Stromal cell of bone marrow (primary cell): ENCODE data around the gene ATP11A.
A peak's percentile ranks its signal among the peaks of the same experiment; 100 is the strongest.

ENCODE experiments used
- DNase-seq: peaks from one replicate; pipeline ENCODE4 v3.0.0-alpha.2; 2012; ENCODE audit warnings: low read depth

The ATP11A gene

DNA sequence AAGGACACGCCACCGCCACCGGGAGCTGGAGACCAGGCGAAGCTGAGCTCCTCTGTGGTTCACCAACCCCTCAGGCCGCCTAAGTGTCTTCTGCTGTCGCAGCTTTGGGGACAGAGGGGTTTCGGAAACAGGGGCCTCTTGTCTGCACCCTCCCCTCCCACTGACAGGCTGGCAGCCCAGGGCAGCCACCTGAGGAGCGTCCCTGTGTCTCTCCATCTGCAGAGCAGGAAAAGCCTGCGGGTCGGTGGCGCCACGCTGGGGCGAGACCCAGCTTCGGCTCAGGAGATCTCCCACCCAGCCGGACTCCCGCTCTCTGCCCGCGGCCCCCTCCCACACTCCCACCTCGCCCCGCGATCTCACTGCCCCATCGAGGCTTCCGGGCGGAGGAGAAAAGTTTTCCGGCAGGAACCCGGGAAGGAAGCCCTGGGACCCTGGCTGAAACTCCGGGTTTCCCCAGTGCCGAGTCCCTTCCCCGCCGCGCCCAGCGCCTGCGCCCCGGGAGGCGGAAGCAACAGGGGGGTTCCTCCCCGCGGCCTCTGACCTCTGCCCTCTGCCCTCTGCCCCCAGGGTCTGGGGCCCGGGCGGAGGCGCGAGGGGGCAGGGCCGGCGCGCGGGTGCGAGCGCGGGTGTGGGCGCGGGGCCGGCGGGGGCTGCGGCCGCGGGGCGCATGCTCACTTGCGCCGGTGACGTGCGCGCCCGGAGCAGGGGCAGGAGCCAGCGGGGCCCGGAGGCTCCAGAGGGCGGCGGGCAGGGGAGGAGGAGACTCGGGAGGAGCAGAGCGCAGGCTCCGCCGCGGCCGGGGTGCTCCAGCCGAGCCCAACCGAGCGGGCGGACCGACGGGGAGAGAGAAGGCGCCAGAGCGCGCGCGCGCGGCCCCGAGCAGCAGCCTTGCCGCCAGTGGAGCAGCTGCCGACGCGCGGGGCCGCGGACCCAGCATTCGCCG is at the start of gene ATP11A:
TSS of gene ATP11A (plus strand) at position 736 of the 943 bp plus-strand sequence. CDS start 379 bp downstream, outside the sequence.
- DNase-seq: peak; percentile 86

DNA sequence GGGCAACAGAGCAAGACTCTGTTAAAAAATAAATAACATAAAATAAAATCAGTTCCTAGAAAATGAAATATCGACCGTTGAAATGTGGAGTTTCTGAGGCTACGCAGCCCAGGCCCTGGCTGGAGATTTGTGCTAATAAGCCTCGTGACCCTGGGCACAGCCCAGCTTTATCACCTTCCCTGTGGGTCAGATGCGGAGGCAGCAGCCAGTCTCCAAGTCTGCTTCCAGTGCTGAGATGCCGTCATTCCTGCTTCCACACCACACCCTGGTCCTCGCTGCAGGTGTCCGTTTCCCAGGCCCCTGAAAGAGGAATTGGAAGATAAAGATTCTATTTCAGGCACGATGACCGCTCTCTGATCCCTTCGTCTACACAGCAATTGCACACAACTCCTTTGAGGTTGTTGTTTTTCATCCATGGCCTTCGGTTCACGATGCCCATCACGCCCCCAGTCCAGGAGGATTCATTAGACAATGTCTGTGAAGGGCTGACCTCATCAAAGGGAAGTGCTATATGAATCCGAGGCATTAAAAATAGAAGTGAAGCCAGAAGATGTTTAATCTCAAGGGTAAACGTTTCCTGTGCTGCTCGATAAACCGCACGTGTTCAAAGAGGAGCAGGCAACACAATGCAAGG is 48.3 kb upstream of the ATP11A start:
- DNase-seq: no peak

DNA sequence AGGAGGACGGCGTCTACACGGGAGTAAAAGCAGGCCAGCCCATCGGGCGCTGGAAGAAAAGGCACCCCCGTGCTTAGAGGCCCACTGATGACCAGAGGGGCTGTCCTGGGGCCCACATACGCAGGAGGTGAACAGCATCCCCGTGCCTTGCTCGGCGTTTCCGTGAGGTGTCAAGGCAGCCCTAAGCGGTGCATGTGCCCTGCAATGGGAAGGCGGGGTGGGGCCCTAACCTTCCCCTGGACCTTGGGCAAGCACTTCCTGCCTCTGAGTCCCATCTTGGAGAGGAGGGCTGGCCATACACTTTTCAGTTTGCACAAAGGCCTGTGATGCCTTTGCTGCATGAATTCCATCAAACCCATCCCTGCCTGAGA is 47.8 kb upstream of the ATP11A start:
- no peak for DNase-seq

DNA sequence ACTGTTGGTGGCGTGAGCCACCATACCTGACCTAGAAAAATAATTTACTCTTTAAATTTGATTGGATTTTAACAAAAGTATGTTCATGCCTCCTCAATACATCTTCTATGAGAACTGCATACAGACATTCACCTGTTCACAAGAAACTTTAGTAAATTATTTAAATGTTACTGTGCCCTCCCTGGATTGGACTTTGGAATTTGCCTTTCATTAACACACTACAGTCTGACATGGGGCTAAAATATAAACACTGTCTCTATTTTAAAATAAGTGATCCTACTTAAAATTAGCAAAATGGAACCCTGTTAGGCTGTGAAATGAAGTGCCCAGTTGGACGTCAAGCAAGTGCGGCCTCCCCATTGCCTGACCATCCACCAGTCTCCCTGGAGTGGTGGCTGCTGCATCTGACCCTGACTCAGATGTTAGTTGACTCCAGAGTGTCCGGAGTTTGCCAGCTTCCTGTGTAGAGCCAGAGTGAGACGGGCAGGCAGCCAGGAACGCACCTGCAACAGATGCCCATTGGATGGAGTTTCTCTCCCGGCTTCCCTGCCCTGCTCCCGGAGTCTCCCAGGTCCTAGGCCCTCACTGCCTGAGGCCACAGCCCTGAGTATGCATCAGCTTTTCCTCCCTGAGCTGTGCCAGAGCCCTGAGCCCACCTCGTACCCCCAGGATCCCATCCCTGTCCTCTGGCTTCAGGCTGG is 45.9 kb upstream of the ATP11A start:
- no peak for DNase-seq

DNA sequence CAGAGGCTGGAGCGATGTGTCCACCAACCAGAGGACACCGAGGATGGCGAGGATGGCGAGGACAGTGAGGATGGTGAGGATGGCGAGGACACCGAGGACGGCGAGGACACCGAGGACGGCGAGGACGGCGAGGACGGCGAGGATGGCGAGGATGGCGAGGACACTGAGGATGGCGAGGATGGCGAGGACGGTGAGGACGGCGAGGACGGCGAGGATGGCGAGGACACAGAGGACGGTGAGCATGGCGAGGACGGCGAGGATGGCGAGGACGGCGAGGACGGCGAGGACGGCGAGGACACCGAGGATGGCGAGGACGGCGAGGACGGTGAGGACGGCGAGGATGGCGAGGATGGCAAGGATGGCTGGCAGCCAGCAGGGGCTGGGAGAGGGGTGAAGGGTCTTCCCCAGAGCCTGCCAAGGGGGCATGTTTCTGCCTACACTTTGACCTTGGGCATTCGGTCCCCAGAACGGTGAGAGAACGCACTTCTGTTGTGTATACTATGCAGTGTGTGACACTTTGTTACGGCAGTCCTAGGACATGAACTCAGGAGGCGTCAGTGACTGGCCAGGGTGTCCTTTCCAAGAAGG is 44.4 kb upstream of the ATP11A start:
- DNase-seq: no peak

DNA sequence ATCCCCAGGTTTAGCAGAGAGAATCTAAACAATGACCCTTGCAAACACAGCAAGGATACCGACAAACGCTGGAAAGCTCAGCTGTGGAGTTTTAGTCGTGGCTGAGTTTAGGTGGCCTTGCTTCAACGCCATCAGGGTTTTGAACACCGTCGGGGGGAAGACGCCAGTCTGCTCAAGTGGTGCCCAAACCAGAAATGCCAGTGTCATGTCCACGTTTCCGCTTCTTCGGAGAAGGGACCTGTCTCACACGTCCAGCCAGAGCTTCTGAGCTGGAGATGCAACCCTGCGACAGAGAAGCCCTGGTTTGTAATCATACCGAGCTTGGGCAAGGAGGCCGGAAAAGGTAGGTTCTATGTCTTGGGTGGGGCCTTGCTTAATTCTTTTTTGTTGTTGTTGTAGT is 42.6 kb upstream of the ATP11A start:
- no peak for DNase-seq

DNA sequence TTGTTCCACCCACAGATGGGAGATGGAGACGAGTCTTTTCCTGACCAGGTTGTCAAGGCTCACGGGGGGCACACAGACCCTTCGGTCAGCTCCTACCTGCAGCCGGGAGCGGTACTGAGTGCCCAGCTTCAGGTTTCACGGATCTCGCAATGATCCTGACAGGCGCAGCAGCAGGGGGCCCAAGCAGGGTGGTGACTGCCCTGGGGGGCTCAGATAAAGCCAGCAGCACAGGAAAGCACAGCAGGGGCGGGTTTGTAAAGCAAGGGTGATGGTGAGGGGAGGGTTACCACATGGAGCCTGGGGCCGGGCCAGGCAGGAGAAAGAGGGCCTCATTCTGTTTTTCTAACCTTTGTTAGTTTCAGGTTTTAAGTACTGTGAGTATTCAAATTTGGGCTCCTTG is 41.7 kb upstream of the ATP11A start:
- no peak for DNase-seq

DNA sequence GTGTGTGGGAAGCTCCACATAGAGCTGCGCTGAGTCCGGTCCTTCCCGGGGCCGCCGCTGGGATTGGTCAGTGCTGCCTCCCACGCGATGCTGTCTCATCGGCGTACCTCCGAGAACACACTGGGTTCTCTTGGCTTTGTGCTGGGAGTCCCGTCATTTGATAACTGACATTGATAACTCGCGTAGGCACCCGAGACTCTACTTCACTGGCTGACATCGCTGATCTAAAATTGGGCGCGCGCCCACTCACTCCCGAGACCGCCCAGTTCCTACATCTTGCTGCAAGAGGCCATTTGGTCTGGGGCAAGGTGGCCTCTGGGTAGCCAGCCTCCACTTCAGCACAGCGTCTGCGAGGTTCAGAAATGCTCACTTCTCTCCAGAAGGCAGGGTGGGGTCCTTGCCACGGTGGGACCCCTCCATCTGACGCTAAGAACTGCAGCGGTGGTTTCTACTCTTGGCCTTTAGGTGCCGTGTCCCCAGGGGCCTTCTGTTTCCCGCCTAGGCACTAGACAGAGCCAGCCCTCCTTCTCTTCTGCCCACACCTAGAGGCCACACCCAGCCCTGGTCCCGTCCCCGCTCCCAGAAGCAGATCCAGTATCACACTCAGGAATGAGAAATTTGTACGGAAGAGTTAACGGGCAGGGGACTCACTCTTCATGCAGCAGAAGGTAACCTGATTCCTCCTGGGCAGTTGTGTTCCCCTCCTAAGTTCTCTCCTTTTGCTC is 40.7 kb upstream of the ATP11A start:
- no peak for DNase-seq

DNA sequence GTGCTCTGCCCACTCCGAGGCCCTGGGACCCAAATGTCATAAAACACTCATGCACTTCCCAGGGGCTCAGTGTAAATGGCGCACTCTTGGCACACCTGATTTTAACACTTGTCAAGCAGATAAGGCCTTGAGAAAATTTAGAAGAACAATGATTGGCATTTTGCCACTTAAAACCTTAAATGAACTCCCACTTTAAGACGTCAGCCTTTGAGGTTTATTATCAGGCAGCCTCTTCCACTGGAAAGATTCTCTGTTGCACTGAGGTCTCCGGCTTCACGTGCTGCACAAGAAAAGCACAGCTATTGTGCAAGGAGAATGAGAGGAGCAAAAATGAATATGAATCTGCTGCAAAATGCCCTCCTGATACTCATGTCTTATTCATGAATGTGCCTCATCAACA is 38.5 kb upstream of the ATP11A start:
- DNase-seq: no peak

DNA sequence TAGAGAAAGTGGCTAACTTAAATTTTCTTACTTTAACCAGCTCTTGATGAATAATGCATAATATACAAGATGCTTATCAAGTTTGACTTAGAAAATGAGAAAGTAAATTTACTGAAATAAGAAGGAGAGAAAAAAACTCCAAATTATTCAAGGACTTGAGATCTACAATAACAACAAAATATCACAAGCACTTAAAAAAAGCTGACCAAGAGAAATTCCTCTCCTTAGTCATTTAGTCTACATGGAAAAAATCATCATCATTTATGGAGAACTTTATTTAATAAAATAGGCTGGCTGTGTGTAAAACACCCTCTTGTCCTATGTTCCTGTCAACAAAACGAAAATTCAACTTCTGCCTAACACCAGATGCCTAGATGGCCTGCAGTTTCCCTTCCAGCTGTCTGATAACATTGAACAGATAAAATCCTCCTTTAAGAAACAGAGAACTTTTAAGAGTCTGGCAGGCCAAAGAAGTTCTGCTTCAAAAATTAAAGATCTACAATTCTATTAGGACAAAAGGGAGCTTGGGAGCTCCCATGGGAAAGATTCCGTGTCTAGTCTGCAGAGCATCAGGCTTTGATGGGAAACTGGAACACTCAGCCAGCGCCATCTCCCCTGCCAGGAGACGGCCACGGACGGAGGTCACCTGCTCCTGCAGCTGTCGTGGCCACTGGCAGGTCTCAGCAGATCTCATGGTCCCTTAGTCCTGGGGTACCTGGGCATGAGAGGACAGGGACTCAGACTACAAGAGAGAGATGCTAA is 37.9 kb upstream of the ATP11A start:
- no peak for DNase-seq

DNA sequence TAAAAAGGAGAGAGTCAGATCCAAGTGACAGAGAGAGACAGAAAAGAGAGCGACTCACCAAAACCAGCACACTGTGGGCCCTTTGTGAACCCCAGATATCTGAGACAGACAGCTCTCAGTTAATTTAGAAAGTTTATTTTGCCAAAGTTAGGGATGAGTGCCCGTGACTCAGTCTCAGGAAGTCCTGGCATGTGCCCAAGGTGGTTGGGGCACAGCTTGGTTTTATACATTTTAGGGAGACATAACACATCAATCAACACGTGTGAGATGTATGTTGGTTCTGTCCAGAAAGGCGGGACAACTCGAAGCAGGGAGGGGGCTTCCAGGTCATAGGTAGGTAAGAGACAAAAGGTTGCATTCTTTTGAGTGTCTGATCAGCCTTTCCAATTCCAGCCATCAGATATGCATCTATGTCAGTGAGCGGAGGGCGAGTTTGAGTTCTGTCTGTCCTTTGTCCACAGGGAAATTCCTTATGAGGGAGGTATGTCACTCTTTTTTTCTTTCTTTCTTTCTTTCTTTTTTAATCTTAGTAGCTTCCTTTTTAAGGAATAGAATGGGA is 37.2 kb upstream of the ATP11A start:
- DNase-seq: no peak

DNA sequence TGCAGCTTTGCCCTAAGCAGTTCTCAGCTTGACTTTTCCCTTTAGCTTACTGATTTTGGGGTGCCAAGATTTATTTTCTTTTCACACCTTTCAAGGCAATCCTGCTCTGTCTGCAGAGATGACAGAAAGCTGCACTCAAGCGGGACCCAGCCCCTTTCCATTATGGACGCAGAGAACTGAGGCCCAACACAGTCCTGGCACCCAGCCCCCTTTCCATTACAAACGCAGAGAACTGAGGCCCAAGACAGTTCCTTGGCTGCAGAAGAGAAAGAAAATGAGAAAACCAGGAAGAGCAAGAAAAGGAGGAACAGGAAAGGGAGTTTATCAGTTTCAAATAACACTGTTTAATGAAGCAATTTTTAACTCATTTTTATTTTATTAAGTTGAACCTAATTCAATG is 36.8 kb upstream of the ATP11A start:
- no peak for DNase-seq

DNA sequence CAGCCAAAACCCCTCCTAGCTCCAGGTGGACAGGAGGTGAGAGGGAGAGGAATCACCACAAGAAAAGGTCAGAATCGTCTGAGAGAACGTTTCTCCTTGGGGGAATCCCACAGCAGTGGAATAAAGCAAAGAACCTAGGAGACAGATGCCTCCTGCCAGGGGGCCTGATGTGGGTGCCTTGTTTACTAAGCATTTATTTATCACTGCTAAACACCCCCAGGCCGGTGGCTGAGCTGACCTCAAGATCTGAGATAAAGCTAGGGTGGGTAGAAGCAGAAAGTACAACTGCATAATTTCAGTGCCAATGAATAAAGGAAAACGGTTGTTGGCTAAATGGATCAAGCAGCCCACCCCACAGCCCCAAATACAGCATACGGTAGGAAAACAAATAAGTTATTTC is 33.9 kb upstream of the ATP11A start:
- no peak for DNase-seq

DNA sequence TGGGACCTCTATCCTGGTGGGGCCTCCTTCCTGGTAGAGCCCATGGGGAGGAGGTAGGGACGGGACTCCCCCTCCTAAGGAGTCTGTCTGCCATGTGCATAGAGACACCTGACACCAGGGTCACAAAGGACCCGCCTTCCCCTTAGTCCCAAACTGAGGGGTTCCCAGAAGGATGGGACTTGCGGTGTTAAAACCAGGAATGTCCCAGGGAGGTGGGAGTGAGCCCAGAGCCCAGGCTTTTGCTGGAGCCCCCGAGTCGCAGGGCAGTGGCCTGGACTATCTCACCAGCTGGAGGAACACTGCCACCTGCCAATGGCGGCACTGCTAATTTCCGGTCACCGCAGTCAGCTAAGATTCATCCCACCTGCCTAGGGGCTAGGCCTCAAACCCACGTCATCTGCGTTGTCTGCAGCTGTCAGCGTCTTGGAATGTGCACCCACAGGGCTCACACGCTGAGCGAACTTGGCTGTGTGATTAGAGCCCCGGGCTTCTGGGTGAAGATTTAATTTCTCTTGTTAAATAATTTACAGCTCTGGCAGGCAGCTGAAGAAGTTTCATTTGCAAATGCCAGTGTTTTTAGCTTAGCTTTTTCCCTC is 31.9 kb upstream of the ATP11A start:
- no peak for DNase-seq

DNA sequence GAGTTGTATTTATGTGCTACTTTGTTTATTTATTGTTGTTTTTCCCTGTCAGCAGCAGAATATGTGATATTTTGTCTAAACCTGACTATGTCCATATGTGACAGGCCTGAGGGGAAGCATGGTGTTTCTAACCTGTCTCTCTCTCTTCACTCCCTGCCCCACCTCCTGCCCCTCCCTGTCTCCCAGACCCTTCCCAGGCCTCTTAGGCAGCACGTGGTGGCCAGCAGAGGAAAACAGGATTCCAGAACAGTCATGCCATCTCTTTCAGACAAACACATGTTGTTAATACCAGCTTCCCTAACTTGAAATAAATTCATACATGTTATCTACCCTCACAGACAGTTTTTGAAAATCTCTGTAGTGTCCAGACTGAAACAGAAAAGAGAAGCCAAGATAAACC is 31.0 kb upstream of the ATP11A start:
- no peak for DNase-seq

DNA sequence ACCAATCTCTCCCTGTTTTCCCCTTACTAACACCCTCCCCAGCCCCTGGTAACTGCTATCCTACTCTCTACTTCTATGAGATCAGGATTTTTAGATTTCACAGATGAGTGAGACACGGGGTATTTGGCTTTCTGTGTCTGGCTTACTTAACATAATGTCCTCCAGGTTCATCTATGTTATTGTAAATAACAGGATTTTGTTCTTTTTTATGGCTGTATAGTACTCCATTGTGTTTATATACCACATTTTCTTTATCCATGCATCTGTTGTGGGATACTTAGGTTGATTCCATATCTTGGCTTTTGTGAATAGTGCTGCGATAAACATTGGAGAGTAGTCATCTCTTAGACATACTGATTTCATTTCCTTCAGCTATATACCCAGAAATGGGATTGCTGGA is 28.5 kb upstream of the ATP11A start:
- no peak for DNase-seq

DNA sequence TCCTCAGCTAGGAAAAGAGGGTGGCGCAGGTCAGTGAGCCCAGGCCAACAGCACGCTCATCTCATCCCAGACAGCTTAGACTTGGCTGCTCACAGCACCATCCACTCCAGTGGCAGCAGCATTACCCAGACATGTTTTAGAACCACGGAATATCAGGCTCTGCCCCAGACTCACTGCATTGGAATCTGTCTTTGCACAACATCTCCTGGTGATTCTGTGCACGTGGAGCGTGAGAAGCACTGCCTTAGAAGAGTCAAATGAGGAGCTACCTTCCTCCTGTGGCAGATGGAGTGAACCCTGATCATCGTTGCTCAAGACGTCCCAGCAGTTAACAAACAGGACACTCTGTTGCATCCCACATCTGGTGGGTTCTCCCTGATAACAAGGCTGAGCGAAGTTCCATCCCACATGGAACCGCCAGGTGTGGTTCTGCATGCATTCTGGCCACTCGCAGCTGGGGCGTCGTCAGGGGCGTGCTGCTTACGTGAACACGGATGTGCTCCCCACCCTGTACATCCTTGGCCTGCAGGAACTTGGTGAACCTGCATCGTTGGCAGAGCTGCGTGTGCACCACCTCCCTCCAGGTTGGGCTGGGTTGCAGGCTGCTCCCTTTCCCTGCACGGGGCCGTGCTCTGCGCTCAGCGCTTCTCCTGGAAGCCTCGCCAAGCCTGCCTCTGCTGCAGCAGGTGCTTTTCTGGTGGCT is 25.2 kb upstream of the ATP11A start:
- DNase-seq: no peak

DNA sequence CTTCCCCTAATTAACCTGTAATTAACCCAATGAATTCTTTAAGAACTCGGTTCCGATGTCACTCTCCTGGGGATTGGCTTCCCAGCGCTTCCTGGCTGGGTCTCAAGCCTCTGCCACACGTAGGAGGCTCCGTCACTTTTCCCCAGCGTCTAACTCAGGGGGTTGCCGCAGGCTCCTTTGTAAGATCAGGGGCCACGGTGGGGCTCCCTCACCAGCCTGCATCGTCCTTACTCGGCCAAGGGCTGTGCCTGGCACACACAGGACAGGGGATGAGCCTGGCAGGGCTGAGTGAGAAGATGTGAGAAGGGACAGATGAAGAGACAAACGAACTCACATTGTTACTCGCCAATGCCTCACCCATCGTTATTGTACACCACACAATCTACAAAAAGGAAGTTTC is 20.9 kb upstream of the ATP11A start:
- no peak for DNase-seq

DNA sequence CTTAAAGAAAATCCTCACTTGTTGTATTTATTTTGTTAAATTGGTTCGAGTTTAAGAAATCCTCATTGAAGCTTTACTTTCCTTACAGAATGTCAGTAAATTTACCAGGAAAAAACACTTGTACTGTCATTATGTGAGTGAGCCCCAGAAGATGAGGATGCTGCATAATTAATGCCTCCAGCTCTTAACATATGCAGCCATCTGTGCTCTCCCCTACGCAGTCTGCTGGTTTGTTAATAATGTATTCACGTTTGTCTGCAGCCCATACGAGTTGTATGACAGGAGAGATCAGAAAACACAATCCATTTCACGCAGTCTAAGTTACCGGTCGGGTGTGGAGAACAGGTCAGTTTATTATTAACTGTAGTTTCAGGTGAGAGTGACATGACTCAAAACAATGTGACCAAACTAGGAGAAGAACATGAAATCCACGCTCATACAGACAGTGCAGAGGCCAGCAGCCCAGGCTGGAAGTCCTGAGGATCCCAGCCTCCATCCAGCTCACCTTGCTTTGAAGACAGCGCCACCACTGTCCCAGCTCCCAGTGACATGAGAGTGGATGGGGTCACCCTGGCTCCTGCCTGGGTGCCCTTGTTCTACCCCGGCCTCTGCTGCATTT is 19.8 kb upstream of the ATP11A start:
- DNase-seq: no peak
